Colonic mucosa (tissue), 4 donors: ENCODE results near the gene SOBP. TPM values are rescaled to one million over a fixed set of nuclear protein-coding genes. Genes with fewer than 3 reads are reported as not detected.

Experiments
- DNase-seq: peaks from one replicate; pipeline ENCODE4 v3.0.0-alpha.2; 2020
- H3K27ac ChIP-seq: fragments of 200-600 bp; one replicate; pipeline ENCODE4 v1.8.0; 2021
- H3K27me3 ChIP-seq: fragments of 200-600 bp; one replicate; pipeline ENCODE4 v1.8.0; 2021
- H3K36me3 ChIP-seq: fragments of 200-600 bp; one replicate; pipeline ENCODE4 v1.8.0; 2021
- H3K4me1 ChIP-seq: fragments of 200-600 bp; one replicate; pipeline ENCODE4 v1.8.0; 2021; ENCODE audit warnings: mild to moderate bottlenecking
- H3K4me3 ChIP-seq: fragments of 200-600 bp; one replicate; pipeline ENCODE4 v1.8.0; 2021
- H3K9ac ChIP-seq, 2 donors: one replicate each; pipeline ENCODE4 v1.7.0; 2013; ENCODE audit warnings: control low read depth in 2 of 2, low read depth in 2 of 2, low read length in 2 of 2
- H3K9me3 ChIP-seq: fragments of 200-600 bp; one replicate; pipeline ENCODE4 v1.8.0; 2021
- CTCF ChIP-seq: fragments of 200-600 bp; IDR thresholded peaks from one replicate; pipeline ENCODE4 v1.8.0; 2022; ENCODE audit warnings: antibody characterized with exemption, mild to moderate bottlenecking
- intact Hi-C: fragments of 100-400 bp; cut with DNase I; formaldehyde crosslinking; loops from one replicate; pipeline ENCODE4 v1.14.1; 2022
- total RNA-seq, 2 donors: library from RNA; stranded (reverse); fragmentation: NEBNext Ultra II Directional in 1 of 2; extraction: Animal tissue kit (Norgen Biotek cat#: 25700) in 1 of 2; gene quantifications; one replicate each; pipeline ENCODE4 v1.2.1, GENCODE V29; 2021
- donor health status: healthy.
- donor health status: DM: no; HTN: no; CAD: no.
- donor health status: DM: no; HTN: no; CAD: no.

Gene SOBP
- total RNA-seq, 2 donors from 2014 or later: 0.67 to 3.4 TPM

- no peak overlapping the region for H3K9ac ChIP-seq
- no peaks in the 10 kb centered on the region for H3K27me3 ChIP-seq
- intact Hi-C loops: no loop called here
- no peaks in the 10 kb centered on the region for H3K4me1 ChIP-seq
- no peak overlapping the region for H3K4me3 ChIP-seq
- H3K9me3 ChIP-seq: no peaks in the 10 kb centered on the region
- H3K36me3 ChIP-seq: no peaks in the 10 kb centered on the region
- TF ChIP-seq CTCF: no peak
- no peak overlapping the region for H3K27ac ChIP-seq
- no peak for DNase-seq
Observed at GRCh38 chr6:107589934-107590333, 100.0 kb downstream of the SOBP start.

DNA sequence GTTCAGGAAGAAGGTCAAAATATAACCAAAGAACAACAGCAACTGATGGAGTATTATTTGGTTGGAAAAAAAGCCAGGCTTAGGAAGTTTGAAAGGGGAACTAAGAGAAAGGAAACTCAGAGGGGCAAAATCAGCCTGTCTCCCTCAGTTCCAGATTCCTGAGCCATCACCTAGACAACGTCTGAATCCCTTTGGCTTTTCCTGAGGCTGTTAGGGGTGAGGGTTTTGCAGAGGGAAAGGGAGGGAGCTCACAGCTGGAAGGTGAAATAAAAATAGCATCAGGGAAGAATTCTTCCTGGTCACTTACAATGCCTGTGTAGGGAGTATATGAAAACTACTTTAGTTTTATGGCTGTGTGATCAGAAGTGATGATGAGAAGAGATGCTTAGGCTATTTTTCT, 100.5 kb downstream of the SOBP start:
- H3K27me3 ChIP-seq: no peaks in the 10 kb centered on the region
- H3K4me3 ChIP-seq: no peak overlapping the region
- TF ChIP-seq CTCF: no peak
- no peak overlapping the region for H3K9ac ChIP-seq
- intact Hi-C loops: no loop called here
- H3K27ac ChIP-seq: no peak overlapping the region
- no peaks in the 10 kb centered on the region for H3K36me3 ChIP-seq
- no peaks in the 10 kb centered on the region for H3K9me3 ChIP-seq
- no peaks in the 10 kb centered on the region for H3K4me1 ChIP-seq
- DNase-seq: no peak

DNA sequence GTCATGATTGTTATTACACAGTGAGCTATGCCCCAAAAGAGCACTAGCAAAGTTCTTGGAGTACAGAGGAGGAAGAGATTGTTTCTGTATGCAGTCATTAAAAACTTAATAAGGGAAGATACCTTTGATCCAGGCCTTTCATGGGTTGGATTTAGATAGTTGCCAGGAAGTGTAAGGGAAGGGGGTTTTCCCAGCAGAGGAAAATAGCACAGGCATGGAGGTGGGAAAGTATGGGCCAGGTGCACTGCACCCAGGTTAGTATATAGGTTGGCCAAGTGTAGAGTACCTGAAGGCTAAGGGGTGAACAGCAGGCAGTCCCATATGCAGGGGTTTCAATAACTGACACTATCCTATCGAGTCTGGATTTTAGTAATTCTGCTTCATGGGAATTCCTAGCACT, 101.4 kb downstream of the SOBP start:
- Histone ChIP-seq H3K9me3 (no peaks in the 10 kb centered on the region), H3K4me1 (no peaks in the 10 kb centered on the region), H3K27ac (no peak overlapping the region), H3K9ac (no peak overlapping the region), H3K27me3 (no peaks in the 10 kb centered on the region), H3K4me3 (no peak overlapping the region), H3K36me3 (no peaks in the 10 kb centered on the region)
- TF ChIP-seq CTCF: no peak
- no peak for DNase-seq
- intact Hi-C loops: no loop called here

DNA sequence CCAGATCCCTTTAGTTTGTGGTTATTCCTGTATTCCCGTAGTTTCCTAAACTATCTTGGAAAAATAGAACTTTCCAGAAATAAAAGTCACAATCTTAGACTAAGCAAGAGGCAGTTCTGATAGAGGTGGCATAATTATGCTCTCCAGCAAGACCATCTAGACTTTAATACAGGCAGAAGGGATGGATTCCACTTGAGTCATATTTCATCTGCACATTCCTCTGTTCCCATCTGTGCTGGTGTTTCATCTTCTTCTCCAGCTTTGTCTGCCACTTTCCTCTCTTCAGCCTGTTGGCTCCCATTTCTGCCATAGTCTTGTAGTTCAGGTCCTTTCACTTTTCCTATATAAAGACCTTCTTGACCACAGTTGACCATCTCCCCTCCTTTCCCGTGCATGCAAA, 102.9 kb downstream of the SOBP start:
- no peaks in the 10 kb centered on the region for H3K36me3 ChIP-seq
- H3K27ac ChIP-seq: no peak overlapping the region
- no peaks in the 10 kb centered on the region for H3K27me3 ChIP-seq
- no peak overlapping the region for H3K4me3 ChIP-seq
- no peaks in the 10 kb centered on the region for H3K4me1 ChIP-seq
- no peak overlapping the region for H3K9ac ChIP-seq
- intact Hi-C loops: no loop called here
- H3K9me3 ChIP-seq: no peaks in the 10 kb centered on the region
- TF ChIP-seq CTCF: no peak
- DNase-seq: no peak

DNA sequence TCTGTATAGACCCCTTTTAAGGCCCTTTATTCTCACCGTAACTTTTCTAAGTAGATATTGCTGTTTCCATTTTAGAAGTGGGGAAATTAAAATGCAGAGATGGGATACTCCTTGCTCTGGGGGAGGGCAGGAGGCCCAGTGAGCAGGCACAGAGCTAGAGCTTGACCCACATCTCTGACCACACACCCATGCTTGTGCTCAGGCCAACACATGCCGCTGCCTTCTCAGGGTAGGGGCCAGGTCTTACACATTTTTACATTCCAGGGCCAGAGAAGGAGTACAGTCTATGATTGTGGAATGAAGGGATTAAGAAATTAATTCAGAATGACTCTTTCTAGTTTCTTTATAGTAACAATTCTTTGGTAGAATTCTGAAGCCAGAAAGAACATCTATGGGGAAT, 104.8 kb downstream of the SOBP start:
- intact Hi-C loops: no loop called here
- Histone ChIP-seq H3K36me3 (no peaks in the 10 kb centered on the region), H3K27ac (no peak overlapping the region), H3K4me1 (no peaks in the 10 kb centered on the region), H3K9me3 (no peaks in the 10 kb centered on the region), H3K4me3 (no peak overlapping the region), H3K9ac (no peak overlapping the region), H3K27me3 (no peaks in the 10 kb centered on the region)
- DNase-seq: no peak
- no peak for TF ChIP-seq CTCF

DNA sequence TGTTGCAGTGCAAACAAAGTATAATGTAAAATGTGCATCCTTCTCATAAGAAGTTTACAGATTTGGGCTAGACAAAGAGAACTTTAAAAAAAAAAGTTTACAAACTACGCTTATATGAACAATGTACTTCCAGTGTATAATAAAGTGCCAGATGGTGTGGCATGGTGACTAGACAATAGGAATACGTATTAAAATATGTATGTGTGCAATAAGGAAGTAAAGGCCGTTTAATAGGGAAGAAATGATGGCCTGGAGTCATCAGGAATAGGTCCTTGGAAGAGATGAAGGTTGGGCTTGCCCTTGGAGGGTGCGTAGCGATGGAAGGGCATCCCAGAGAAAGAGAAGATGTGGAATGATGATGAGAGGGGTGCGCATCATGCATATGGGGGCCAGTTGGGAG, 108.2 kb downstream of the SOBP start:
- H3K4me3 ChIP-seq: no peak overlapping the region
- no peak for TF ChIP-seq CTCF
- H3K4me1 ChIP-seq: no peaks in the 10 kb centered on the region
- intact Hi-C loops: no loop called here
- no peak overlapping the region for H3K27ac ChIP-seq
- H3K9me3 ChIP-seq: no peaks in the 10 kb centered on the region
- H3K27me3 ChIP-seq: no peaks in the 10 kb centered on the region
- H3K36me3 ChIP-seq: no peaks in the 10 kb centered on the region
- no peak overlapping the region for H3K9ac ChIP-seq
- no peak for DNase-seq
